ENCODE data around the gene HSCB. TPM values are rescaled to one million over a fixed set of nuclear protein-coding genes. Genes with fewer than 3 reads are reported as not detected.
A peak's percentile ranks its signal among the peaks of the same experiment; 100 is the strongest.

Gene HSCB
- total RNA-seq, 4 donors from 2014 or later: 6.2 to 49.5 (median 12.1) TPM

DNA sequence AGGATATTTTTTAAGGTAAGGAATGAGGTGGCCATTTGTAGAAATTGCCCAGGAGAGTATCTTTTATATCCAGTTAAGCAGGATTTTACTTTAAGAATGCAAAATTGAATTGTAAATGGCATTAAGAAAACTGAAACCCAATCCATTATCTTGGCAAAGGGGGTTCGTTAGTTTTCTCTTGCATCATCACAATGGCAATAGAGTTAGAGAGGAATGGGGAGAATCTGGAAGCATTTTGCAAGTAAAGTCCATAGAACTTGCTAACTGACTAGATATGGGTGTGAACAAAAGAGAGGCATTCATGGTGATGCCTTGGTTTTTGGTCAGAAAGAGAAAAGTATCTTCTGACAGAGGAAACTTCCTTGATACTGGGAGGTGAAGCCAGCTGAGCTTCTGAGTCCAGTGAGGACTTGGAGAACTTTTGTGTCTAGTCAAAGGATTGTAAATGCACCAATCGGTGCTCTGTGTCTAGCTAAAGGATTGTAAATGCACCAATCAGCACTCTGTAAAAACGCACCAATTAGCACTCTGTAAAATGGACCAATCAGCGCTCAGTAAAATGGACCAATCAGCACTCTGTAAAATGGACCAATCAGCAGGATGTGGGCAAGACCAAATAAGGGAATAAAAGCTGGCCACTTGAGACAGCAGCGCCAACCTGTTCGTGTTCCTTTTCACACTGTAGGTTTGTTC, 27.0 kb downstream of the HSCB start:
- Histone ChIP-seq H3K27ac (no peak overlapping the region), H3K9me3 (no peaks in the 10 kb centered on the region), H3K27me3 (no peaks in the 10 kb centered on the region), H3K4me3 (no peak overlapping the region), H3K4me1 (peaks cover 0 to 4% (median under 1%) of the 10 kb centered on the region in 4 donors), H3K36me3 (no peaks in the 10 kb centered on the region)
- no peak for DNase-seq
- no peak for TF ChIP-seq POLR2A (IDR thresholded peaks at IDR 0.05)
- TF ChIP-seq, protein P1, sequence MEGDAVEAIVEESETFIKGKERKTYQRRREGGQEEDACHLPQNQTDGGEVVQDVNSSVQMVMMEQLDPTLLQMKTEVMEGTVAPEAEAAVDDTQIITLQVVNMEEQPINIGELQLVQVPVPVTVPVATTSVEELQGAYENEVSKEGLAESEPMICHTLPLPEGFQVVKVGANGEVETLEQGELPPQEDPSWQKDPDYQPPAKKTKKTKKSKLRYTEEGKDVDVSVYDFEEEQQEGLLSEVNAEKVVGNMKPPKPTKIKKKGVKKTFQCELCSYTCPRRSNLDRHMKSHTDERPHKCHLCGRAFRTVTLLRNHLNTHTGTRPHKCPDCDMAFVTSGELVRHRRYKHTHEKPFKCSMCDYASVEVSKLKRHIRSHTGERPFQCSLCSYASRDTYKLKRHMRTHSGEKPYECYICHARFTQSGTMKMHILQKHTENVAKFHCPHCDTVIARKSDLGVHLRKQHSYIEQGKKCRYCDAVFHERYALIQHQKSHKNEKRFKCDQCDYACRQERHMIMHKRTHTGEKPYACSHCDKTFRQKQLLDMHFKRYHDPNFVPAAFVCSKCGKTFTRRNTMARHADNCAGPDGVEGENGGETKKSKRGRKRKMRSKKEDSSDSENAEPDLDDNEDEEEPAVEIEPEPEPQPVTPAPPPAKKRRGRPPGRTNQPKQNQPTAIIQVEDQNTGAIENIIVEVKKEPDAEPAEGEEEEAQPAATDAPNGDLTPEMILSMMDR (IDR thresholded peaks at IDR 0.05): no peak

DNA sequence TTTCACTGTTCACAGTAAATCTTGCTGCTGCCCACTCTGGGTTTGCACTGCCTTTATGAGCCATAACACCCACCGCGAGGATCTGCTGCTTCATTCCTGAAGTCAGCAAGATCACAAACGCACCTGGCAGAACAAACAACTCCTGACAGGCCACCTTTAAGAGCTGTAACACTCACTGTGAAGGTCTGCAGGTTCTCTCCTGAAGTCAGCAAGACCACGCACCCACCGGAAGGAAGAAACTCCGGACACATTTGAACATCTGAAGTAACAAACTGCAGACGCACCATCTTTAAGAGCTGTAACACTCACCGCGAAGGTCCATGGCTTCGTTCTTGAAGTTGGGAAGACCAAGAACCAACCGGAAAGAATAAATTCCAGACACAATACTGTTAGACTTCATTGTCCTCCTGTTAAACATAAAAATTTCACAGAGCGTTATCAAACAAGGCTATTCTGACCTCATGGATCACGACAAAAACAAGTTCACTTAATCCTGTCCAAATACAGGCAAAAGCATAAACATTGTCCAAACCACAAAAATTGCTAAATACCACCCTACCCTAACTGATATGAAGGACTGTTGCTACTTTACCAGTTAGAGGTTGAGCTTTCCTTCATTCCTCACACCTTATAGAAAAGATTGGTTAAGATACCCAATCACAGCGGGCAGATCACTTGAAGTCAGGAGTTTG, 27.7 kb downstream of the HSCB start:
- peaks cover 0 to 11% (median 2%) of the 10 kb centered on the region in 4 donors for H3K4me1 ChIP-seq
- H3K27me3 ChIP-seq: no peaks in the 10 kb centered on the region
- no peak overlapping the region for H3K27ac ChIP-seq
- TF ChIP-seq POLR2A (IDR thresholded peaks at IDR 0.05): no peak
- TF ChIP-seq, protein P1 (IDR thresholded peaks at IDR 0.05): no peak
- no peak for DNase-seq
- H3K4me3 ChIP-seq: no peak overlapping the region
- H3K36me3 ChIP-seq: no peaks in the 10 kb centered on the region
- H3K9me3 ChIP-seq: no peaks in the 10 kb centered on the region

DNA sequence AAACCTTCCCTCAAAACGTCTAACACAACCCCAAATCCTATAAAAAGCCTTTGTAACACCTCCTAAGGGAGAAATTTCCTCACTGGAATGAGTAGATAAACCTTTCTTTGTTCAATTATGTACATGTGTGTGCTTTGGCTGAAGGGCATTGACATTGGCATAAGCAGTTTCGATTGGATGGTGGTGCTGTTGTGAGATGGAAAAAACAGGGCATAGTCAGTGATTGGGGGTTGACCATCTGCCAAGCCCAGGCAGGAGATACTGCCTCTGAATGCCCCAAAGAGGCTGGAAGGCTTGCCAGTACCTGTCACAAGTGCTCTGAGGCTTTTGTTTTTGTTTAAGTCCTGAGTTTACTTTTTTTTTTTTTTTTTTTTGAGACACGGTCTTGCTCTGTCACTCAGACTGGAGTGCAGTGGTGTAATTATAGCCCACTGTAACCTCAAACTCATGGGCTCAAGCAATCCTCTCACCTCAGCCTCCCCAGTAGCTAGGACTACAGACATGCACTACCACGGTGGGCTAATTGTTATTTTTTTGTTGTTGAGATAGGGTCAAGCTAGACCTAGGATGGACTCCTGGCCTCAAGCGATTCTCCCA, 29.5 kb downstream of the HSCB start:
- Histone ChIP-seq H3K36me3 (peaks cover 0 to 15% (median 0%) of the 10 kb centered on the region in 3 donors), H3K4me3 (no peak overlapping the region), H3K27ac (no peak overlapping the region), H3K4me1 (peaks cover 0 to 27% (median 2%) of the 10 kb centered on the region in 4 donors), H3K9me3 (no peaks in the 10 kb centered on the region), H3K27me3 (no peaks in the 10 kb centered on the region)
- no peak for TF ChIP-seq POLR2A (IDR thresholded peaks at IDR 0.05)
- TF ChIP-seq, protein P1 (IDR thresholded peaks at IDR 0.05): no peak
- DNase-seq: no peak

DNA sequence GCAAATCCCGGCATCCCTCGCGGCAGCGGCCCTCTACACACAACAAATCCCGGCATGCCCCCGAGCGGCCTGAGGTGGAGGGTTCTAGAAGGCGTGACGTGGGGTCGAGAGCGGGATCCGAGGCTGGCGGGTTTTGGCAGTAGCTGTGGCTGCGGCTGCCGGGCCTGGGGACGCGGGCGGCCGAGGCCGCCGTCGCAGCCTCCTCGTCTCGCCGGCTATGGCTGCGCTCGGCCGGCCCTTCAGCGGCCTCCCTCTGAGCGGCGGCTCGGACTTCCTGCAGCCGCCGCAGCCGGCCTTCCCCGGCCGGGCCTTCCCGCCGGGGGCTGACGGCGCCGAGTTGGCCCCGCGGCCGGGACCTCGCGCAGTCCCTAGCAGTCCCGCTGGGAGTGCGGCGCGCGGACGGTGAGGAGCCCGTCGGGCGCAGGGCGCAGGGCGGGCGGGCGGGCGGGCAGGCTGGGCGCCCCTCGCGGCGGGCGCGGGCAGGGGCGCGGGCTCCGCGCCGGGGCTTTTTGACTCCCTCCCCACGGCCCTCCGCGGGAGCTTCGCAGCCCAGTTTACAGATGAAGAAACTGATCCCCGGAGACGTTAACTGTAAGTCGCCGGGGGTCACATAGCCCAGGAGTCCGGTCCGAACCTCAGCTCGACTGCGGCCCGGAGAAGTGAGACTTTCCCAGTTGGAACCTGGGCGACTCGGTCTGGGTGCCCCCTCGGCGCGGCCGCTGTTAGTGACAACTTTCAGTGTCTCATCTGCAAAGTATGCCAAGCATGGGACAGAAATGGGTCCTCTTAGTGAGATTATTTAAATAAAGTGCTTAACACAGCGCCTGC, 31.0 kb downstream of the HSCB start, which contains the start of gene CCDC117:
TSS of gene CCDC117 (plus strand) at position 63 of the 828 bp plus-strand sequence. CDS start at position 218, 155 bp downstream.
- Histone ChIP-seq H3K4me3 (peak within 1 kb of the TSS; percentile 77 to 93 (median 86)), H3K4me1 (peaks cover 0 to 28% (median 2%) of the 10 kb centered on the region in 4 donors), H3K27me3 (no peaks in the 10 kb centered on the region), H3K36me3 (peaks cover 0 to 25% (median 0%) of the 10 kb centered on the region in 3 donors), H3K9me3 (no peaks in the 10 kb centered on the region), H3K27ac (peak within 1 kb of the TSS; percentile 96 to 98 (median 96))
- DNase-seq: peak; percentile 94 to 98 (median 96)
- TF ChIP-seq, protein P1 (IDR thresholded peaks at IDR 0.05): peak in 3 of 6 experiments; percentile 20 to 61 (median 36)
- peak; percentile 62 to 68 for TF ChIP-seq POLR2A (IDR thresholded peaks at IDR 0.05)

DNA sequence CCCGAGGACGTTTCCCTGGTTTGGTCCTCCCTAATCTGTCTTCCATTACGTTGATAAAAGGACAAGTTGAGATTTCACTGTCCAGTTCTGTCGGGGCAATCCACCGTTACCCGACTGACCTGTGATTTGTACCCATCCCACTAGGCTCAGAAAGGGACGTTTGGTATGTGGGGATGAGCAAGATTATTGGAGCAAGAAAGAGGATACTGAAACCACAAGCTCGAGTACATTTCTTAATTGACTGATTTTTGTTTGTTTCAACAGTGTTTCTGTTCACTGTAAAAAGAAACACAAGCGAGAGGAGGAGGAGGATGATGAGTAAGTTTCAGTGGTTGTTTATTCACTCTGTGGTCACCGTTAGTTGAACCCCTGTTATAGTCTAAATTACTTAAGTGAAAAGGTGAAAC, 31.6 kb downstream of the HSCB start:
- H3K4me3 ChIP-seq: peak overlapping the region; percentile 77 to 93 (median 86)
- peaks cover 0 to 30% (median 0%) of the 10 kb centered on the region in 3 donors for H3K36me3 ChIP-seq
- DNase-seq: no peak
- H3K27ac ChIP-seq: peak overlapping the region; percentile 96 to 98 (median 96)
- TF ChIP-seq POLR2A (IDR thresholded peaks at IDR 0.05): no peak
- TF ChIP-seq, protein P1 (IDR thresholded peaks at IDR 0.05): no peak
- H3K9me3 ChIP-seq: no peaks in the 10 kb centered on the region
- H3K27me3 ChIP-seq: no peaks in the 10 kb centered on the region
- H3K4me1 ChIP-seq: peaks cover 0 to 28% (median 2%) of the 10 kb centered on the region in 4 donors

Data from Peyer's patch (tissue), 4 donors.